H9 (cell line): ENCODE data around the gene HCFC1. TPM values are rescaled to one million over a fixed set of nuclear protein-coding genes. Genes with fewer than 3 reads are reported as not detected.

Experiments
- DNase-seq: peaks from one replicate; pipeline ENCODE4 v3.0.0-alpha.2; 2017
- H2AFZ ChIP-seq: one replicate; pipeline ENCODE4 v1.6.1; 2013; ENCODE audit warnings: mild to moderate bottlenecking, low read length, control low read depth, moderate library complexity
- H2AK5ac ChIP-seq: 2 replicates; pipeline ENCODE4 v1.6.1; 2013; ENCODE audit warnings: low read length, control low read depth, mixed read lengths; ENCODE audit not compliant: insufficient read length
- H2BK120ac ChIP-seq: one replicate; pipeline ENCODE4 v1.6.1; 2013; ENCODE audit warnings: low read depth, mild to moderate bottlenecking, low read length, control low read depth, inconsistent platforms; ENCODE audit not compliant: poor library complexity, severe bottlenecking
- H2BK12ac ChIP-seq: 2 replicates; pipeline ENCODE4 v1.6.1; 2013; ENCODE audit warnings: low read length, control low read depth, mixed read lengths, low read depth; ENCODE audit not compliant: insufficient read length
- H2BK15ac ChIP-seq: 2 replicates; pipeline ENCODE4 v1.6.1; 2013; ENCODE audit warnings: low read depth, low read length, control low read depth
- H2BK20ac ChIP-seq: one replicate; pipeline ENCODE4 v1.6.1; 2013; ENCODE audit warnings: low read depth, mild to moderate bottlenecking, low read length, control low read depth, inconsistent platforms; ENCODE audit not compliant: poor library complexity, severe bottlenecking
- H2BK5ac ChIP-seq: 2 replicates; pipeline ENCODE4 v1.6.1; 2013; ENCODE audit warnings: low read length, control low read depth, mixed read lengths; ENCODE audit not compliant: insufficient read length
- H3K14ac ChIP-seq: 2 replicates; pipeline ENCODE4 v1.6.1; 2013; ENCODE audit warnings: low read length, control low read depth; ENCODE audit not compliant: insufficient read depth
- H3K18ac ChIP-seq: 2 replicates; pipeline ENCODE4 v1.6.1; 2013; ENCODE audit warnings: low read depth, mild to moderate bottlenecking, mixed read lengths, low read length, control low read depth; ENCODE audit not compliant: insufficient read length
- H3K23ac ChIP-seq: 2 replicates; pipeline ENCODE4 v1.6.1; 2013; ENCODE audit warnings: low read length, control low read depth, mixed read lengths, low read depth; ENCODE audit not compliant: insufficient read length
- H3K23me2 ChIP-seq: 2 replicates; pipeline ENCODE4 v1.6.1; 2013; ENCODE audit warnings: low read depth, mild to moderate bottlenecking, mixed read lengths, low read length, control low read depth; ENCODE audit not compliant: insufficient read length, poor library complexity, severe bottlenecking
- H3K27ac ChIP-seq: 2 replicates; pipeline ENCODE4 v1.5.1; 2013; ENCODE audit warnings: low read length, control low read depth, mixed read lengths, low read depth; ENCODE audit not compliant: insufficient read length
- H3K27me3 ChIP-seq: 2 replicates; pipeline ENCODE4 v1.6.1; 2013; ENCODE audit warnings: low read length, control low read depth, inconsistent platforms; ENCODE audit not compliant: insufficient read depth
- H3K4ac ChIP-seq: 2 replicates; pipeline ENCODE4 v1.6.1; 2013; ENCODE audit warnings: low read depth, mild to moderate bottlenecking, control low read depth, inconsistent platforms, low read length, moderate library complexity
- H3K4me1 ChIP-seq: 2 replicates; pipeline ENCODE4 v1.6.1; 2013; ENCODE audit warnings: low read length, control low read depth, inconsistent platforms; ENCODE audit not compliant: insufficient read depth
- H3K4me2 ChIP-seq: 2 replicates; pipeline ENCODE4 v1.6.1; 2013; ENCODE audit warnings: low read length, control low read depth, mixed read lengths; ENCODE audit not compliant: insufficient read length, insufficient read depth
- H3K56ac ChIP-seq: 2 replicates; pipeline ENCODE4 v1.6.1; 2013; ENCODE audit warnings: low read depth, mild to moderate bottlenecking, mixed read lengths, low read length, control low read depth; ENCODE audit not compliant: insufficient read length
- H3K79me1 ChIP-seq: 2 replicates; pipeline ENCODE4 v1.6.1; 2013; ENCODE audit warnings: low read depth, mild to moderate bottlenecking, moderate library complexity, low read length, control low read depth, inconsistent platforms; ENCODE audit not compliant: insufficient read depth, poor library complexity, severe bottlenecking
- H3K79me2 ChIP-seq: 2 replicates; pipeline ENCODE4 v1.6.1; 2013; ENCODE audit warnings: low read length, control low read depth, inconsistent platforms; ENCODE audit not compliant: insufficient read depth
- H3K9ac ChIP-seq: 2 replicates; pipeline ENCODE4 v1.6.1; 2013; ENCODE audit warnings: low read length, control low read depth, mixed read lengths; ENCODE audit not compliant: insufficient read length; ENCODE audit errors: extremely low read depth
- H3K9me3 ChIP-seq: one replicate; pipeline ENCODE4 v1.6.1; 2013; ENCODE audit warnings: low read depth, low read length, inconsistent platforms; ENCODE audit not compliant: control insufficient read depth
- H3T11ph ChIP-seq: one replicate; pipeline ENCODE4 v1.6.1; 2013; ENCODE audit warnings: mild to moderate bottlenecking, low read length, control low read depth, inconsistent platforms
- H4K20me1 ChIP-seq: one replicate; pipeline ENCODE4 v1.6.1; 2013; ENCODE audit not compliant: control insufficient read depth, insufficient read length, insufficient read depth
- H4K5ac ChIP-seq: 2 replicates; pipeline ENCODE4 v1.6.1; 2013; ENCODE audit warnings: low read depth, mild to moderate bottlenecking, mixed read lengths, low read length, control low read depth; ENCODE audit not compliant: insufficient read length
- H4K8ac ChIP-seq: replicated peaks from 2 replicates; pipeline ENCODE4 v1.6.1; 2013; ENCODE audit warnings: low read length, control low read depth, mixed read lengths, low read depth; ENCODE audit not compliant: insufficient read length
- H4K91ac ChIP-seq: 2 replicates; pipeline ENCODE4 v1.6.1; 2013; ENCODE audit warnings: low read depth, mild to moderate bottlenecking, moderate library complexity, mixed read lengths, low read length, control low read depth; ENCODE audit not compliant: insufficient read length
- H3K27ac Mint-ChIP-seq, 3 experiments: 2 replicates in 2 of 3; 3 replicates in 1 of 3; pipeline ENCODE4 v1.8.0; 2020 to 2021; ENCODE audit warnings: mixed read lengths in 3 of 3, mild to moderate bottlenecking in 1 of 3, moderate library complexity in 1 of 3
- H3K27me3 Mint-ChIP-seq: 2 replicates; pipeline ENCODE4 v1.8.0; 2021; ENCODE audit warnings: low read depth, mild to moderate bottlenecking, moderate library complexity, mixed read lengths
- H3K36me3 Mint-ChIP-seq, 3 experiments: 2 replicates in 2 of 3; 3 replicates in 1 of 3; pipeline ENCODE4 v1.8.0; 2020 to 2021; ENCODE audit warnings: low read depth in 3 of 3, mixed read lengths in 3 of 3; ENCODE audit not compliant: insufficient read depth in 1 of 3
- H3K4me1 Mint-ChIP-seq, 2 experiments: 2 replicates each; pipeline ENCODE4 v1.8.0; 2020; ENCODE audit warnings: mixed read lengths in 2 of 2
- H3K4me3 Mint-ChIP-seq, 2 experiments: 2 replicates in 1 of 2; 3 replicates in 1 of 2; pipeline ENCODE4 v1.8.0; 2020 to 2021; ENCODE audit warnings: mild to moderate bottlenecking in 2 of 2, mixed read lengths in 2 of 2, moderate library complexity in 1 of 2
- H3K9me3 Mint-ChIP-seq, 2 experiments: 2 replicates in 1 of 2; 3 replicates in 1 of 2; pipeline ENCODE4 v1.8.0; 2020; ENCODE audit warnings: mild to moderate bottlenecking in 2 of 2, mixed read lengths in 2 of 2, moderate library complexity in 1 of 2
- CTCF ChIP-seq: fragments of 200-600 bp; sonication (generic); conservative IDR thresholded peaks from 3 replicates; pipeline ENCODE4 v1.8.0; 2021; ENCODE audit warnings: antibody characterized with exemption, mild to moderate bottlenecking
- WGBS: extraction: QIAGEN DNeasy Blood & Tissue Kit; methylation state at CpG from one replicate; pipeline ENCODE4 v1.1.7; 2013; ENCODE audit warnings: missing lambda C conversion rate, low lambda C conversion rate, mixed read lengths; ENCODE audit not compliant: insufficient read length; ENCODE audit errors: extremely low coverage; 5-methylcytosine and 5-hydroxymethylcytosine counted together
- total RNA-seq: library from RNA; stranded (reverse); gene quantifications from 2 replicates; pipeline ENCODE4 v1.2.1, GENCODE V29; 2021

The HCFC1 gene
- total RNA-seq, 1 experiment from 2014 or later = 144 TPM

DNA sequence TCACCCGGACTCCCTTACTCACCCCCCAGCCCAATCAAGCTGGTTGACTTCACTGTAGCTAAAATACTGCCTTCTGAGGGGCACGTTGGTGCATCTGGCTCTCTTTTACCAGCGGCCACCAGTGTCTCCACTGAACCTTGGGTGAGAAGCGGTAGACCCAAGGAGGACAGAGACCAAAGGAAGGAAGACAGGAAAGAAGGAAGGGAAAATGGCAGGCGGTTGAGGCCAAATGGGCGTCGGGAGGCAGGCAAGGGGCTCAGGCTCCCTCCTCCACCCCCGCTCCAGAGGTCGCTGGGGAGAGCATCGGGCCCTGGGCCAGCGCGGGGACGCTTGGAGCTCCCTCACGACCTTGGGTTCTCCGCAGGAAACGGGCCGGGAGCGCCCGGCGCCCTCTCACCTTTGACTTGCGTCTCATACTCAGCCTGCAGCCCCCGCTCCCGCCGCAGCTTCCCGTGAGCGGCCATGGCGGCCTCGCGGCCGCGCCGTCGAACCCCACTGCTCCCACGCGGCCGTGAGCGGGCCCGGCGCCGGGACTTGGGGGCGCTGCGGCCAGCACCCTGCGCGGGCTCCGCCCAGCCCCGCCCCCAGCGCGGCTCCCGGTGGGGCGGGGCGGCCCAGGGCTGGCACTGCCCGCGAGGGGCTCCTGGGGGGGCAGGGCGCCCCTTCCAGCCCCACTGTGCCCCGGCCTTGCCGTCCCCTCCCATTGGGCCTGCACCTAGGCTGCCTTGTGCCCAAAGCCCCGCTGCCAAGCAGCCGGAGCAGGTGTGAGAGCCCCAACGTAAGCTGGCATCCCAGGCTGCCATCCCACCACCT is 45.7 kb downstream of the HCFC1 start, which contains the start of gene ARHGAP4:
Gene ARHGAP4 (minus strand): TSS at position 526 of the 813 bp plus-strand sequence. CDS start 62 bp downstream, at position 464.
- Histone ChIP-seq H2AK5ac (no peak within 1 kb of the TSS), H3K4me2 (peak within 1 kb of the TSS; percentile 63), H3K4me1 (no peaks in the 10 kb centered on the region), H3K9me3 (peaks cover 5% of the 10 kb centered on the region), H3K79me1 (no peaks in the 10 kb centered on the region), H3K4ac (no peak within 1 kb of the TSS), H3K56ac (no peak within 1 kb of the TSS), H4K91ac (no peak within 1 kb of the TSS), H2BK15ac (no peak within 1 kb of the TSS), H3T11ph (no peak within 1 kb of the TSS), H3K18ac (peak within 1 kb of the TSS; percentile 78), H4K20me1 (no peaks in the 10 kb centered on the region), H3K23ac (no peak within 1 kb of the TSS), H4K8ac (no peak within 1 kb of the TSS), H2BK120ac (no peak within 1 kb of the TSS), H4K5ac (no peak within 1 kb of the TSS), H3K14ac (peak within 1 kb of the TSS; percentile 82; the same call in 1 of the 2 replicates), H2BK20ac (no peak within 1 kb of the TSS), H3K27me3 (no peaks in the 10 kb centered on the region), H3K23me2 (peaks cover 22% of the 10 kb centered on the region), H3K9ac (peak within 1 kb of the TSS; percentile 25), H2AFZ (no peak within 1 kb of the TSS), H2BK12ac (no peak within 1 kb of the TSS), H3K27ac (no peak within 1 kb of the TSS), H2BK5ac (no peak within 1 kb of the TSS), H3K79me2 (no peaks in the 10 kb centered on the region)
- no peaks in the 10 kb centered on the region; the same call in none of the 2 replicates for H3K27me3 Mint-ChIP-seq
- H3K36me3 Mint-ChIP-seq = peaks cover 12 to 21% (median 15%) of the 10 kb centered on the region in 3 experiments
- peak within 1 kb of the TSS; percentile 72 to 94 (median 94); a peak in 4 of 7 replicates for H3K27ac Mint-ChIP-seq
- peaks cover 13 to 34% of the 10 kb centered on the region in 2 experiments for H3K4me1 Mint-ChIP-seq
- peaks cover 47 to 64% of the 10 kb centered on the region in 2 experiments for H3K9me3 Mint-ChIP-seq
- TF ChIP-seq CTCF = no peak
- DNase-seq = peak; percentile 39
- peak within 1 kb of the TSS; percentile 77 to 83 for H3K4me3 Mint-ChIP-seq
- no CpG with 5 or more reads among the region's 59 CpGs for WGBS
